A549 (cell line): ENCODE results near the gene IQCE. TPM values are rescaled to one million over a fixed set of nuclear protein-coding genes. Genes with fewer than 3 reads are reported as not detected.

ENCODE experiments used
- ATAC-seq, 2 experiments: fragments of 200-7000 bp in 1 of 2; fragments of >200 bp in 1 of 2; cut with Nextera tagmentation in 1 of 2; cut with Tn5 transposase in 1 of 2; 3 replicates each; pipeline versions ENCODE4 v1.8.0 to v1.9.1; 2018 to 2020; ENCODE audit warnings: mild to moderate bottlenecking in 1 of 2, moderate library complexity in 1 of 2
- CTCF ChIA-PET: fragments of 300-600 bp; sonication (Branson Sonifier 250); formaldehyde crosslinking; extraction: SDS; loops from one replicate; lab custom pipeline; 2021; ENCODE audit warnings: antibody characterized with exemption, inconsistent platforms; lab: Yijun Ruan, JAX
- POLR2A ChIA-PET: fragments of 350-600 bp; formaldehyde crosslinking; extraction: SDS; loops from one replicate; lab custom pipeline; 2021; ENCODE audit warnings: antibody characterized with exemption, inconsistent platforms; lab: Yijun Ruan, JAX
- DNase-seq, 2 experiments: peaks; one replicate each; pipeline versions ENCODE4 v3.0.0 to v3.0.0-alpha.2; 2011 to 2016; ENCODE audit warnings: low read depth in 1 of 2, low spot score in 1 of 2
- FAIRE-seq: peaks from 2 replicates; lab custom pipeline; 2011; peaks lifted over from hg19 to GRCh38; lab: Jason Lieb, UNC
- H3K27ac ChIP-seq, 2 experiments: fragments of >200 bp; sonication (Bioruptor Twin); formaldehyde crosslinking; 3 replicates each; pipeline ENCODE4 v1.5.1; 2016 to 2017
- H3K4me1 ChIP-seq: fragments of >200 bp; sonication (Bioruptor Twin); formaldehyde crosslinking; 3 replicates; pipeline ENCODE4 v1.6.1; 2016
- H3K4me2 ChIP-seq: fragments of >200 bp; sonication (Bioruptor Twin); formaldehyde crosslinking; 3 replicates; pipeline ENCODE4 v1.6.1; 2016
- H3K4me3 ChIP-seq: fragments of >200 bp; sonication (Bioruptor Twin); formaldehyde crosslinking; 3 replicates; pipeline ENCODE4 v1.5.1; 2016
- H3K9me3 ChIP-seq: fragments of >200 bp; sonication (Bioruptor Twin); formaldehyde crosslinking; 3 replicates; pipeline ENCODE4 v1.6.1; 2016
- CBX2 ChIP-seq: fragments of 200-600 bp; sonication (generic); IDR thresholded peaks from 2 replicates; pipeline ENCODE4 v1.6.1; 2016; ENCODE audit warnings: low read depth, mild to moderate bottlenecking, borderline replicate concordance
- CHD2 ChIP-seq: fragments of 150-350 bp; IDR thresholded peaks from 2 replicates; pipeline ENCODE4 v1.6.1; 2014; ENCODE audit warnings: low read length; ENCODE audit not compliant: partially characterized antibody
- EP300 ChIP-seq, 2 experiments: fragments of >200 bp; sonication (Bioruptor Twin); formaldehyde crosslinking; IDR thresholded peaks; 2 replicates in 1 of 2; 3 replicates in 1 of 2; pipeline ENCODE4 v1.6.1; 2016 to 2017
- GATA3 ChIP-seq: IDR thresholded peaks from 2 replicates; pipeline ENCODE4 v1.6.1; 2012; ENCODE audit warnings: borderline replicate concordance
- HDAC2 ChIP-seq: fragments of 200-600 bp; sonication (generic); IDR thresholded peaks from 2 replicates; pipeline ENCODE4 v1.6.1; 2016
- HOXA7 ChIP-seq: fragments of 250-450 bp; sonication (Bioruptor Pico); IDR thresholded peaks from 2 replicates; pipeline ENCODE4 v1.5.0; 2020; ENCODE audit warnings: mild to moderate bottlenecking, moderate library complexity
- JUN ChIP-seq, 2 experiments: fragments of >200 bp; sonication (Bioruptor Twin); formaldehyde crosslinking; IDR thresholded peaks; 2 replicates in 1 of 2; 3 replicates in 1 of 2; pipeline ENCODE4 v1.6.1; 2016 to 2017
- JUNB ChIP-seq: fragments of >200 bp; sonication (Bioruptor Twin); formaldehyde crosslinking; IDR thresholded peaks from 2 replicates; pipeline ENCODE4 v1.6.1; 2016
- KDM1A ChIP-seq: fragments of 200-600 bp; sonication (generic); IDR thresholded peaks from 2 replicates; pipeline ENCODE4 v1.6.1; 2016; ENCODE audit warnings: low read depth, mild to moderate bottlenecking
- KDM5A ChIP-seq: fragments of 200-600 bp; sonication (generic); IDR thresholded peaks from 2 replicates; pipeline ENCODE4 v1.6.1; 2016; ENCODE audit warnings: antibody characterized with exemption, mild to moderate bottlenecking
- NFE2L2 ChIP-seq: fragments of 150-350 bp; conservative IDR thresholded peaks from 2 replicates; pipeline ENCODE4 v1.6.1; 2014; ENCODE audit warnings: low read length
- PHF8 ChIP-seq: fragments of 200-600 bp; sonication (generic); IDR thresholded peaks from 2 replicates; pipeline ENCODE4 v1.6.1; 2016; ENCODE audit warnings: low read depth, mild to moderate bottlenecking, antibody characterized with exemption, moderate library complexity, borderline replicate concordance
- POLR2A ChIP-seq: IDR thresholded peaks from 2 replicates; pipeline ENCODE4 v1.6.1; 2012; ENCODE audit warnings: mild to moderate bottlenecking, low read length
- RAD21 ChIP-seq, 2 experiments: fragments of >200 bp in 1 of 2; sonication (Bioruptor Twin) in 1 of 2; formaldehyde crosslinking in 1 of 2; IDR thresholded peaks in 1 of 2; conservative IDR thresholded peaks in 1 of 2; 2 replicates in 1 of 2; 3 replicates in 1 of 2; pipeline ENCODE4 v1.6.1; 2012 to 2018; ENCODE audit warnings: inconsistent platforms in 1 of 2
- RARB ChIP-seq: fragments of 250-450 bp; sonication (Bioruptor Pico); IDR thresholded peaks from 2 replicates; pipeline ENCODE4 v1.8.0; 2021; ENCODE audit warnings: mild to moderate bottlenecking, moderate library complexity
- RCOR1 ChIP-seq: fragments of 150-350 bp; IDR thresholded peaks from 2 replicates; pipeline ENCODE4 v1.6.1; 2014; ENCODE audit warnings: antibody characterized with exemption, low read length, low read depth
- RFX5 ChIP-seq: fragments of 450-650 bp; IDR thresholded peaks from 2 replicates; pipeline ENCODE4 v1.7.1; 2014; ENCODE audit warnings: antibody characterized with exemption, mild to moderate bottlenecking, moderate library complexity
- TP53 ChIP-seq: fragments of 250-450 bp; sonication (Bioruptor Pico); IDR thresholded peaks from 2 replicates; pipeline ENCODE4 v1.5.0; 2021; ENCODE audit warnings: mild to moderate bottlenecking, moderate library complexity
- WGBS: methylation state at CpG from one replicate; pipeline ENCODE4 v1.1.6; 2017; ENCODE audit errors: missing lambda C conversion rate; 5-methylcytosine and 5-hydroxymethylcytosine counted together
- polyA minus RNA-seq: library from RNA; depleted of rRNA, polyadenylated mRNA; stranded (reverse); fragments of >200 nt; gene quantifications from 2 replicates; pipeline ENCODE4 v1.2.3, GENCODE V29; 2011; rRNA and poly(A)+ RNA removed
- polyA plus RNA-seq, 4 experiments: library from polyadenylated mRNA; depleted of rRNA in 3 of 4; stranded (reverse); fragments of >200 nt; fragmentation: RNase III in 1 of 4; extraction: RNeasy Plus Mini Kit Qiagen cat#74134 plus additional on column Dnase treatment in 1 of 4; gene quantifications; 2 replicates in 3 of 4; 3 replicates in 1 of 4; pipeline ENCODE4 v1.2.3, GENCODE V29; 2011 to 2017
- TF ChIP-seq, protein P1 (sequence below): IDR thresholded peaks from 2 replicates; pipeline ENCODE4 v1.6.1; 2012
- TF ChIP-seq, protein P2 (sequence below): fragments of 150-350 bp; IDR thresholded peaks from 2 replicates; pipeline ENCODE4 v1.6.1; 2014; ENCODE audit warnings: low read depth, mild to moderate bottlenecking, low read length
- TF ChIP-seq, protein P3 (sequence below): fragments of 250-450 bp; sonication (Bioruptor Pico); IDR thresholded peaks from 2 replicates; pipeline ENCODE4 v1.5.0; 2020; ENCODE audit warnings: low read depth, mild to moderate bottlenecking, moderate library complexity
- TF ChIP-seq, protein P4 (sequence below): fragments of >200 bp; sonication (Bioruptor Twin); formaldehyde crosslinking; IDR thresholded peaks from 3 replicates; pipeline ENCODE4 v1.6.1; 2016

Gene IQCE, protein sequence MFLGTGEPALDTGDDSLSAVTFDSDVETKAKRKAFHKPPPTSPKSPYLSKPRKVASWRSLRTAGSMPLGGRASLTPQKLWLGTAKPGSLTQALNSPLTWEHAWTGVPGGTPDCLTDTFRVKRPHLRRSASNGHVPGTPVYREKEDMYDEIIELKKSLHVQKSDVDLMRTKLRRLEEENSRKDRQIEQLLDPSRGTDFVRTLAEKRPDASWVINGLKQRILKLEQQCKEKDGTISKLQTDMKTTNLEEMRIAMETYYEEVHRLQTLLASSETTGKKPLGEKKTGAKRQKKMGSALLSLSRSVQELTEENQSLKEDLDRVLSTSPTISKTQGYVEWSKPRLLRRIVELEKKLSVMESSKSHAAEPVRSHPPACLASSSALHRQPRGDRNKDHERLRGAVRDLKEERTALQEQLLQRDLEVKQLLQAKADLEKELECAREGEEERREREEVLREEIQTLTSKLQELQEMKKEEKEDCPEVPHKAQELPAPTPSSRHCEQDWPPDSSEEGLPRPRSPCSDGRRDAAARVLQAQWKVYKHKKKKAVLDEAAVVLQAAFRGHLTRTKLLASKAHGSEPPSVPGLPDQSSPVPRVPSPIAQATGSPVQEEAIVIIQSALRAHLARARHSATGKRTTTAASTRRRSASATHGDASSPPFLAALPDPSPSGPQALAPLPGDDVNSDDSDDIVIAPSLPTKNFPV
- polyA plus RNA-seq (2011; rRNA removed) (10.1 and 10.6 TPM in 2 replicates), polyA plus RNA-seq (2017; fragmentation: RNase III; extraction: RNeasy Plus Mini Kit Qiagen cat#74134 plus additional on column Dnase treatment) (11.3 to 13.0 TPM (median 12.8 TPM) in 3 replicates), polyA minus RNA-seq (10.6 and 13.3 TPM in 2 replicates)
- polyA plus RNA-seq (2012; cell fraction: cytosol; rRNA removed), result 8.9 and 9.3 TPM in 2 replicates
- polyA plus RNA-seq (2012; cell fraction: nucleus; rRNA removed), result 16.7 and 18.2 TPM in 2 replicates

DNA sequence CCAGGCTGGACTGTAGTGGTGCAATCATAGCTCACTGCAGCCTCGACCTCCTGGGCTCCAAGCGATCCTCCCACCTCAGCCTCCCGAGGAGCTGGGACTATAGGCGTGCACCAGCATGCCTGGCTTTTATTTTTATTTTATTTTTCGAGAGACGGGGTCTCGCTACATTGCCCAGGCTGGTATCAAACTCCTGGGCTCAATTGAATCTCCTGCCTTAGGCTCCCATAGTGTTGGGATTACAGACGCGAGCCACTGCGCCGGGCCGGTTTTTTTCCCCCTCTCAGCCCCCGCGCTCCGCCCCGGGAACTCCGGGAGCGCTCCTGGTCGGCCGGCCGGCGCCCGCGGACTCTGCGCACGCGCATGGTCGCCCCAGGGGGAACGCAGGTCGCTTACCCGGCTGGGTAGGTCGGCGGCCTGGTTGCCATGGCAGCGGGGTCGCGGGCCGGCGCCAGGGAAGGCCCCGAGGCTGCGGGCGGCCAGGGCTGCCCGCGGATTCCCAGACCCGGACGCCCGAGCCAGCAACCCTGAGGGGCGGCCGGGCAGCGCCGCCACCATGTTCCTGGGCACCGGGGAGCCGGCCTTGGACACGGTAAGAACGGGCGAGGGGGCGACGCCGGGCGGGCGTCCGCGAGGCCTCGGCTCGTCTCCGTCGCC is at the start of gene IQCE:
TSS of gene IQCE (plus strand) at position 351 of the 654 bp plus-strand sequence. CDS start at position 554, 203 bp downstream.
- Histone ChIP-seq H3K27ac (peak within 1 kb of the TSS; percentile 90 to 92), H3K4me3 (peak within 1 kb of the TSS; percentile 97), H3K9me3 (no peaks in the 10 kb centered on the region), H3K4me2 (peak within 1 kb of the TSS; percentile 73), H3K4me1 (peaks cover 22% of the 10 kb centered on the region)
- TF ChIP-seq CHD2, result no peak
- TF ChIP-seq, protein P1, sequence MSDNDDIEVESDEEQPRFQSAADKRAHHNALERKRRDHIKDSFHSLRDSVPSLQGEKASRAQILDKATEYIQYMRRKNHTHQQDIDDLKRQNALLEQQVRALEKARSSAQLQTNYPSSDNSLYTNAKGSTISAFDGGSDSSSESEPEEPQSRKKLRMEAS, result peak; percentile 36; the same call in 1 of the 2 replicates
- peak in 1 of 2 experiments; percentile 59; a peak in 2 of 5 replicates for TF ChIP-seq JUN (IDR thresholded peaks at IDR 0.05)
- TF ChIP-seq PHF8, result peak; percentile 81; the same call in 1 of the 2 replicates
- TF ChIP-seq RAD21 (conservative IDR thresholded peaks at IDR 0.05 in 1 of 2, IDR thresholded peaks at IDR 0.05 in 1 of 2), result peak in 1 of 2 experiments; percentile 13; a peak in 1 of 5 replicates
- TF ChIP-seq POLR2A, result peak; percentile 25; the same call in 1 of the 2 replicates
- peak; percentile 30; the same call in 1 of the 2 replicates for TF ChIP-seq KDM1A
- no peak for TF ChIP-seq GATA3
- 0 out of 2 replicates have a peak, but pooled peaks have one; percentile 66 for TF ChIP-seq HDAC2
- ChIA-PET CTCF (interaction anchor here (0.9 to 2.6 kb wide), 9 partner anchors 9 to 108 kb away, joined by 3 to 13 read pairs (median 3); no protein-coding TSS in a partner anchor), POLR2A (interaction anchor here (1.6 kb wide), 1 partner anchor 13 kb away, joined by 5 read pairs; no protein-coding TSS in a partner anchor)
- FAIRE-seq (no peak), ATAC-seq (peak; percentile 55 to 57), DNase-seq (peak; percentile 77 to 90)
- 5% methylated on average over 12 of the region's 66 CpGs for WGBS

DNA sequence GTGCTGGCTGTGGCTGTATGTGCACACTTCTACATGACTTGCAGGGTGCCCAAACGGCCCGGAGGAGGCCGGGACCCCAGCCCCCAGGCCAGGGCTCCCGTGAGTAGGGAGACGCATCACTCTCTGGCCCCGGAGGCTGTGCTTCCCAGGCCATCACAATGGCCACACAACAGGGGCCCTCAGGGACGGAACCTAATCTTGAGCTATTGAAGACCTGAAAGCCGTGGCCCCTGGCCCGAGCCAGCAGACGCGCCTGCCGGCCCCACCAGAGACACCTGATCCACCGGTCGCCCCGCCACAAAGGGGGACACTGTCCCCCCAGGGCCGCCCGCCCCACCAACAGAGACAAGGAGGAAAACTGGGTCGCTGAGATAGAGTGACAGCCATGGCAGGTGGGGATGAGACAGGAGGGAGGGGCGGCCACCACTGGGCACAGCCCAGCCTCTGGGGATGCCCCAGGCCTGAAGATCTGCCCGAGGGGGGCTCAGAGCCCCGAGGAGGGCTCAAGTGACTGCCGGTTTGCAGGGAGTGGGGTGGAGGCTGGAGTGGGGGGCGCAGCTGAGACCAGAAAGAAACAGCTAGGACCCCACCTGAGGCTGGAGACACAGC is 49.4 kb upstream of the IQCE start:
- ATAC-seq (no peak), FAIRE-seq (no peak), DNase-seq (no peak)
- WGBS, result 88% methylated on average over 12 of the region's 23 CpGs
- H3K4me1 ChIP-seq, result peaks cover 17% of the 10 kb centered on the region
- ChIA-PET POLR2A (no interaction called here), CTCF (interaction anchor here (0.6 to 1.4 kb wide), 2 partner anchors 15 to 54 kb away, joined by 4 read pairs; no protein-coding TSS in a partner anchor)
- H3K9me3 ChIP-seq, result no peaks in the 10 kb centered on the region
- no peak overlapping the region for H3K4me3 ChIP-seq
- no peak overlapping the region for H3K4me2 ChIP-seq
- TF ChIP-seq RCOR1 (no peak), EP300 (IDR thresholded peaks at IDR 0.05) (no peak), TP53 (CRISPR knock-in tag) (no peak), HOXA7 (CRISPR knock-in tag) (no peak), RFX5 (no peak), RARB (CRISPR knock-in tag) (no peak), KDM5A (no peak), NFE2L2 (no peak), GATA3 (no peak), JUNB (no peak), CHD2 (no peak), CBX2 (no peak)
- TF ChIP-seq, protein P2, sequence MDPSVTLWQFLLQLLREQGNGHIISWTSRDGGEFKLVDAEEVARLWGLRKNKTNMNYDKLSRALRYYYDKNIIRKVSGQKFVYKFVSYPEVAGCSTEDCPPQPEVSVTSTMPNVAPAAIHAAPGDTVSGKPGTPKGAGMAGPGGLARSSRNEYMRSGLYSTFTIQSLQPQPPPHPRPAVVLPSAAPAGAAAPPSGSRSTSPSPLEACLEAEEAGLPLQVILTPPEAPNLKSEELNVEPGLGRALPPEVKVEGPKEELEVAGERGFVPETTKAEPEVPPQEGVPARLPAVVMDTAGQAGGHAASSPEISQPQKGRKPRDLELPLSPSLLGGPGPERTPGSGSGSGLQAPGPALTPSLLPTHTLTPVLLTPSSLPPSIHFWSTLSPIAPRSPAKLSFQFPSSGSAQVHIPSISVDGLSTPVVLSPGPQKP, result no peak
- TF ChIP-seq, protein P3, sequence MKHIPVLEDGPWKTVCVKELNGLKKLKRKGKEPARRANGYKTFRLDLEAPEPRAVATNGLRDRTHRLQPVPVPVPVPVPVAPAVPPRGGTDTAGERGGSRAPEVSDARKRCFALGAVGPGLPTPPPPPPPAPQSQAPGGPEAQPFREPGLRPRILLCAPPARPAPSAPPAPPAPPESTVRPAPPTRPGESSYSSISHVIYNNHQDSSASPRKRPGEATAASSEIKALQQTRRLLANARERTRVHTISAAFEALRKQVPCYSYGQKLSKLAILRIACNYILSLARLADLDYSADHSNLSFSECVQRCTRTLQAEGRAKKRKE (CRISPR knock-in tag), result no peak
- TF ChIP-seq, protein P4, sequence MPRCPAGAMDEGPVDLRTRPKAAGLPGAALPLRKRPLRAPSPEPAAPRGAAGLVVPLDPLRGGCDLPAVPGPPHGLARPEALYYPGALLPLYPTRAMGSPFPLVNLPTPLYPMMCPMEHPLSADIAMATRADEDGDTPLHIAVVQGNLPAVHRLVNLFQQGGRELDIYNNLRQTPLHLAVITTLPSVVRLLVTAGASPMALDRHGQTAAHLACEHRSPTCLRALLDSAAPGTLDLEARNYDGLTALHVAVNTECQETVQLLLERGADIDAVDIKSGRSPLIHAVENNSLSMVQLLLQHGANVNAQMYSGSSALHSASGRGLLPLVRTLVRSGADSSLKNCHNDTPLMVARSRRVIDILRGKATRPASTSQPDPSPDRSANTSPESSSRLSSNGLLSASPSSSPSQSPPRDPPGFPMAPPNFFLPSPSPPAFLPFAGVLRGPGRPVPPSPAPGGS, result no peak
- TF ChIP-seq, all 56 proteins: peak for 0
- H3K27ac ChIP-seq, result 0 out of 6 replicates have a peak overlapping the region, but pooled peaks of 1 of the 2 experiments have one; percentile 15
